Tibial artery (tissue), 4 donors: ENCODE data around the gene MDM2.

Experiments
- DNase-seq, 2 donors: peaks; one replicate each; pipeline ENCODE4 v3.0.0-alpha.2; 2019
- H3K27ac ChIP-seq, 2 donors: fragments of 200-600 bp; sonication (generic) in 1 of 2; 1 replicate in 1 of 2; 2 replicates in 1 of 2; pipeline ENCODE4 v1.5.1; 2018 to 2019; ENCODE audit warnings: mild to moderate bottlenecking in 1 of 2
- H3K27me3 ChIP-seq, 2 donors: fragments of 200-600 bp; sonication (generic) in 1 of 2; one replicate each; pipeline versions ENCODE4 v1.5.1 to v1.6.0; 2016 to 2019
- H3K36me3 ChIP-seq, 3 donors: fragments of 200-600 bp; sonication (generic) in 2 of 3; one replicate each; pipeline ENCODE4 v1.5.1; 2016 to 2019; ENCODE audit warnings: mild to moderate bottlenecking in 2 of 3
- H3K4me1 ChIP-seq, 4 donors: fragments of 200-600 bp; sonication (generic) in 2 of 4; 1 replicate in 3 of 4; 2 replicates in 1 of 4; pipeline ENCODE4 v1.5.1; 2016 to 2019
- H3K4me3 ChIP-seq, 2 donors: fragments of 200-600 bp; sonication (generic) in 1 of 2; 1 replicate in 1 of 2; 2 replicates in 1 of 2; pipeline ENCODE4 v1.5.1; 2018 to 2019; ENCODE audit warnings: mild to moderate bottlenecking in 2 of 2
- H3K9me3 ChIP-seq, 3 donors: fragments of 200-600 bp; sonication (generic) in 1 of 3; one replicate each; pipeline ENCODE4 v1.5.1; 2016 to 2019
- intact Hi-C: fragments of 100-400 bp; cut with DNase I; formaldehyde crosslinking; loops from one replicate; pipeline ENCODE4 v1.15.0; 2023; ENCODE audit warnings: low total_unique reads
- TF ChIP-seq, protein P1 (sequence below), 2 experiments: fragments of 200-600 bp in 1 of 2; fragments of 450-650 bp in 1 of 2; IDR thresholded peaks; one replicate each; pipeline ENCODE4 v1.5.1; 2017 to 2019; ENCODE audit warnings: antibody characterized with exemption in 2 of 2, mild to moderate bottlenecking in 1 of 2, moderate library complexity in 1 of 2

Gene MDM2

DNA sequence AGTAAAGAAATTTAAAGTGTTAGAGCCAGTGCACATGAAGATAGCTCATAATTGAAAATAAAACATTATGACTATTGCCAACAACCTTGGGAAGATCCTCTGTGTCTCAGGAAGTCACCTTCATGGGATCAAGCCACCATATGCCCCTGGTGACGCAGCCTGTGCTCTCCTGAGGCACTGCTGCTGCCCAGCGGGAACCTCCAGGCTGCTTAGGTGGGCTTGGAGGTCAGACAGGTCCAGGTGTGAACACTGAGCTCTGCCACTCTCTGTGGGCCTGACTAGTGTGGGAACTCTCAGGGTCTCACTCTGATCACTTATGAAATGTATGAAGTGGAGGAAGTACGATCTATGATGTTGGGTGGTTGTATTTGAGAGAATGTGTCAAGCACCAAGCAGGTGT lies 45.3 kb upstream of the MDM2 start:
- DNase-seq = no peak
- TF ChIP-seq, protein P1, sequence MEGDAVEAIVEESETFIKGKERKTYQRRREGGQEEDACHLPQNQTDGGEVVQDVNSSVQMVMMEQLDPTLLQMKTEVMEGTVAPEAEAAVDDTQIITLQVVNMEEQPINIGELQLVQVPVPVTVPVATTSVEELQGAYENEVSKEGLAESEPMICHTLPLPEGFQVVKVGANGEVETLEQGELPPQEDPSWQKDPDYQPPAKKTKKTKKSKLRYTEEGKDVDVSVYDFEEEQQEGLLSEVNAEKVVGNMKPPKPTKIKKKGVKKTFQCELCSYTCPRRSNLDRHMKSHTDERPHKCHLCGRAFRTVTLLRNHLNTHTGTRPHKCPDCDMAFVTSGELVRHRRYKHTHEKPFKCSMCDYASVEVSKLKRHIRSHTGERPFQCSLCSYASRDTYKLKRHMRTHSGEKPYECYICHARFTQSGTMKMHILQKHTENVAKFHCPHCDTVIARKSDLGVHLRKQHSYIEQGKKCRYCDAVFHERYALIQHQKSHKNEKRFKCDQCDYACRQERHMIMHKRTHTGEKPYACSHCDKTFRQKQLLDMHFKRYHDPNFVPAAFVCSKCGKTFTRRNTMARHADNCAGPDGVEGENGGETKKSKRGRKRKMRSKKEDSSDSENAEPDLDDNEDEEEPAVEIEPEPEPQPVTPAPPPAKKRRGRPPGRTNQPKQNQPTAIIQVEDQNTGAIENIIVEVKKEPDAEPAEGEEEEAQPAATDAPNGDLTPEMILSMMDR (IDR thresholded peaks at IDR 0.05) = no peak
- intact Hi-C loops = no loop called here
- H3K9me3 ChIP-seq = no peaks in the 10 kb centered on the region
- H3K36me3 ChIP-seq = peaks cover 47 to 62% (median 55%) of the 10 kb centered on the region in 3 donors
- no peak overlapping the region for H3K4me3 ChIP-seq
- no peaks in the 10 kb centered on the region for H3K4me1 ChIP-seq
- no peaks in the 10 kb centered on the region for H3K27me3 ChIP-seq
- no peak overlapping the region for H3K27ac ChIP-seq

DNA sequence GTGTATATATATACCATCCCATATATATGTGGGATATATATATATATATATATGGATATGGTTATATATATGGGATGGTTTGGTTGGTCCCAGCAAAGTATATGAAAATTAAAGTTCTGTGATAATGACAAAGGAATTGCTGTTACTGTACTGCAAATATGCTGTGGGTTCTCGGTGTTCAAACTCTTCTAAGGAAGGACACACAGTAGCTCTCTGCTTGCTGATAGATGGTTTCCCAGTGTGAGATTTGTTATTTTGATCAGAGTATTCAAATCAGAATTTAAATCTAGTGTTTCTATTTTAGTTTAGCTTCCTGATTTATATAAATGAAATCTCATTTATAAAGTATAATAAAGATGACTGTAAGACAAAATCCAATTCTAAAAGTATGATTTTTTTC lies 42.3 kb upstream of the MDM2 start:
- Histone ChIP-seq H3K9me3 (no peaks in the 10 kb centered on the region), H3K27me3 (no peaks in the 10 kb centered on the region), H3K4me1 (no peaks in the 10 kb centered on the region), H3K36me3 (peaks cover 38 to 57% (median 49%) of the 10 kb centered on the region in 3 donors), H3K27ac (no peak overlapping the region), H3K4me3 (no peak overlapping the region)
- intact Hi-C loops = no loop called here
- DNase-seq = no peak
- TF ChIP-seq, protein P1 (IDR thresholded peaks at IDR 0.05) = no peak

DNA sequence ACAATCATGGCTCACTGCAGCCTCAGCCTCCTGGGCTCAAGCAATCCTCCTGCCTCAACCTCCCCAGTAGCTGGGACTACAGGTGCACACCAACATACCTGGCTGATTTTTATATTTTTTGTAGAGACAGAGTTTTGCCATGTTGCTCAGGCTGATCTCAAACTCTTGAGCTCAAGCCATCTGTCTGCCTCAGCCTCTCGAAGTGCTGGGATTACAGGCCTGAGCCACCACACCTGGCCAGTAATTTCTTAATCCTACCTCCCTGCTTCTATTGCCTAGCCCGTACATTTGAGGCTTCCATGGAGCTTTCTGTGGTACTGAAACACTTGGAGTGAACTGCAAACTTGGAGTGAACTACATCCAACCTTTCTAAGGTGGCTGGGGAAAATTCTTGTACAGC lies 41.3 kb upstream of the MDM2 start:
- Histone ChIP-seq H3K27ac (no peak overlapping the region), H3K9me3 (no peaks in the 10 kb centered on the region), H3K4me1 (no peaks in the 10 kb centered on the region), H3K36me3 (peaks cover 31 to 47% (median 42%) of the 10 kb centered on the region in 3 donors), H3K27me3 (no peaks in the 10 kb centered on the region), H3K4me3 (no peak overlapping the region)
- TF ChIP-seq, protein P1 (IDR thresholded peaks at IDR 0.05) = no peak
- DNase-seq = no peak
- intact Hi-C loops = no loop called here

DNA sequence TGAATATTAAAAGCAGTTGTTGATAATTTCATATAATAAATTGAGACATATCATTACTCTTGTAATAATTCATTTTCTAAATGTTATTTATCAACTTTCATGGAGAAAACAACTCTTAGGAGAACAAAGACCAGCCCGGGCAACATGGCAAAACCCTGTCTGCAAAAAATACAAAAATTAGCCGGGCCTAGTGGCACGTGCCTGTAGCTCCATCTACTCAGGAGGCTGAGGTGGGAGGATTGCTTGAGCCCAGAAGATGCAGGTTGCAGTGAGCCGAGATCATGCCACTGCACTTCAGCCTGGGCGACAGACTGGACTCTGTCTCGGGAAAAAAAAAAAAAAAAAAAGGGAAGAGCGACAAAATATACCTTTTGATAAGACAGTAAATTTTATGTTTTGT lies 40.8 kb upstream of the MDM2 start:
- H3K36me3 ChIP-seq = peaks cover 31 to 42% (median 41%) of the 10 kb centered on the region in 3 donors
- no peaks in the 10 kb centered on the region for H3K27me3 ChIP-seq
- DNase-seq = no peak
- H3K9me3 ChIP-seq = no peaks in the 10 kb centered on the region
- no peaks in the 10 kb centered on the region for H3K4me1 ChIP-seq
- TF ChIP-seq, protein P1 (IDR thresholded peaks at IDR 0.05) = no peak
- intact Hi-C loops = no loop called here
- no peak overlapping the region for H3K27ac ChIP-seq
- no peak overlapping the region for H3K4me3 ChIP-seq

DNA sequence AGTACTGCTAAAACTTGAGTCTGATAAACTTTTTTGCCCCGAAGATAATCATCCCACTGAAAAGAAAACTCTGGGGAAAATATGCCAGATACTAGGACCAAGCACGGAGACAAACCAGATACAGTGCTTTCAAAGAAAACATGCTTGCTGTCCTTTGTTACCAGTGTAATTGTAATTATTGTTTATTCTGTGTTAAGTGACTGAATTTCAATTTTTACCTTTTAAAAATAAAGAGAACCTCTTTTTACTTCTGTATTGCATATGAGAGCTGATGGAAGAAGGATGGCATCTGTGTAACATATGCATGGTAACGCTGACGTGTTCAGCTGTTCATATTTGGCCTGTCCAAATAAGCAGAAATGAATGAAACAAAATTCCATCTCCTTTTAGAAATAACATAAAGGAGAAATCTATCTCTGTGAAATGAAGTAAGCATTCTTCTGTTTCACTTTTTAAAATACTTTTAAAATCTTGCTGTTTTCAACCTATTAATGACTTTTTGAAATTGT lies 39.5 kb upstream of the MDM2 start:
- Histone ChIP-seq H3K9me3 (no peaks in the 10 kb centered on the region), H3K4me1 (no peaks in the 10 kb centered on the region), H3K36me3 (peaks cover 29 to 30% (median 30%) of the 10 kb centered on the region in 3 donors), H3K27ac (no peak overlapping the region), H3K27me3 (no peaks in the 10 kb centered on the region), H3K4me3 (no peak overlapping the region)
- no peak for DNase-seq
- intact Hi-C loops = no loop called here
- TF ChIP-seq, protein P1 (IDR thresholded peaks at IDR 0.05) = no peak

DNA sequence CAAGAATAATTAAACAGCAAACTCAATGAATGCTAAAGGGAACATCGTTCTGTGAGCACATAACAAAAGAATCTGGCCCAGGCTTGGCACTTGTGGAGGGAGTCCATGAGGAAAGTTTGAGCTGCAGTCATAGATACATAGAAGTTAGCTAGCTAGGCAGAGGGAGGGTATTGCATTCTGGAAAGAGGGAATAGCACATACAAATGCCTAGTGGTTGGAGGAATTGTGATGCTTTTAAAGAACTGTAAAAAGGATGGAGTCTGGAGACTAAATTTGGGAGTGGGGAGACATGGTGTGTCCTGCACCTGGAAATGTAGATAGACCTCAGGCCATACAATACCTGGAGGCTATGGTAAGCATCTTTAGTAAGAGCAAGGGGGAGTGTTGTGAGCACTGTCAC lies 38.0 kb upstream of the MDM2 start:
- H3K4me1 ChIP-seq = no peaks in the 10 kb centered on the region
- intact Hi-C loops = no loop called here
- H3K36me3 ChIP-seq = peaks cover 14 to 17% (median 16%) of the 10 kb centered on the region in 3 donors
- H3K27me3 ChIP-seq = no peaks in the 10 kb centered on the region
- no peaks in the 10 kb centered on the region for H3K9me3 ChIP-seq
- TF ChIP-seq, protein P1 (IDR thresholded peaks at IDR 0.05) = no peak
- no peak overlapping the region for H3K27ac ChIP-seq
- no peak for DNase-seq
- no peak overlapping the region for H3K4me3 ChIP-seq
